DMS53 treated with DMSO at 0.1 percent for 48 hours (cell line): ENCODE measurements around the gene CHSY1.
"Not testable (repeated sequence)": the region's sequence is repeated elsewhere in the genome, so short reads cannot be mapped to it uniquely, and the experiment has no call there.

ENCODE experiments used
- DNase-seq: peaks from one replicate; lab custom pipeline; 2025; ENCODE audit not compliant: unreplicated experiment; lab: John Stamatoyannopoulos, UW

CHSY1 gene

GRCh38 chr15:101138086-101138660, 113.7 kb downstream of the CHSY1 start:
- no peak for DNase-seq

GRCh38 chr15:101137312-101137940, 114.4 kb downstream of the CHSY1 start:
- DNase-seq: no peak

DNA sequence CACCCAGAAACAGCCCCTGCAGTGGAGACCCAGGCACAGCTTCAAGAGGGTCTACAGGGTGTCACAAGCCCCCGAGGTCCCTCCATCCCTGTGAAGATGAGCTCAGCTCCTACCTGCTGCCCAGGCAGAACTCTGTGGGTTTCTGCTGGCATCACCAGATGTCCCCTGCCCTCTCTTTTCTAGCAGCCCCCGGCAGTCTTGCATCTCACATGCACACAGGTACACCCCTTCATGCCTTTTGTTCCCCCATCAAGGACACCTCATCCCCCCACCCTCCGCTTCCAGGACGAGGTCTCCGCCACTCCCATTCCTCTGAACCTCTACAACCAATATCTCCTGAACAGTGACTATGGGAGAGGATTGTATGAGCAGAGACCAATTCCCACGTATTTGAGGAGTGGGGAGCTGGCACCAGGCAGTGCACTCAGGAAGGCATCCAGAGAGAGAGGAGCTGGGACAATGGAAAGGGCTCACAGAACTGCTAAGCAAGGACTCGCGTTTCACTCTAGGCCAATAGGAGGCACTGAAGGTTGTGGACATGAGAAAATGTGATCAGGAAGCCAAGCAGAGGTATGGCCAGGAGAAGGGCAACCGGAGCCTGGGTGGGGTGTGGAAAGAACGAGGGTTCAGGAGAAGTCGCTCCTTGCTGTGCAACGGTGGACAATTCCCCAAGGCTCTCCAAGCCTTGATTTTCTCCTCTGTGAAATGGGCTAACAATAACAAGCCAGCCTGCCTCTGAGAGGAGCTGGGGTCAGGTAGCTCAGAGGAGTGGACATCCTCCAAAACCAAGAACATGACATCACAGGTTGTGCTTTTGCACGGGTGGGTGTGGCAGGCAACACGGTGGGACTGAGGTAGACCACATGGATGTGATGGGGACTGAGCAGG, 115.2 kb downstream of the CHSY1 start:
- DNase-seq: no peak

- DNase-seq: no peak
Observed at GRCh38 chr15:101135532-101136166, 116.2 kb downstream of the CHSY1 start.

DNA sequence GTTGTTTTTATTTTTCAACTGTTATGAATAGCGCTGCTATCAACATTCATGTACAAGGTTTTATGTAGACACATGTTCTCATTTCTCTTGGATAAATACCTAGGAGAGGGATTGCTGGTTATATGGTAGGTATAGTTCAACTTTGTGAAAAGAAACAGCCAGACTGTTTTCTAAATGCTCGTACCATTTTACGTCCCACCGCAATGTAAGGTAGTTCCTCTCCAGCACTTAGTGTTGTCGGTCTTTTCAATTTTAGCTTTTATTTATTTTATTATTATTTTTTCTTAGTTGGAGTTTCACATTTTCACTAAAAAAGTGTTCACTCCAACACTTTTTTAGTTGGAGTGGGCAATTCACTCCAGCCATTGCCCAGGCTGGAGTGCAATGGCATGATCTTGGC, 117.1 kb downstream of the CHSY1 start:
- no peak for DNase-seq

- DNase-seq: no peak
Observed at GRCh38 chr15:101133751-101134261, 118.0 kb downstream of the CHSY1 start.

DNA sequence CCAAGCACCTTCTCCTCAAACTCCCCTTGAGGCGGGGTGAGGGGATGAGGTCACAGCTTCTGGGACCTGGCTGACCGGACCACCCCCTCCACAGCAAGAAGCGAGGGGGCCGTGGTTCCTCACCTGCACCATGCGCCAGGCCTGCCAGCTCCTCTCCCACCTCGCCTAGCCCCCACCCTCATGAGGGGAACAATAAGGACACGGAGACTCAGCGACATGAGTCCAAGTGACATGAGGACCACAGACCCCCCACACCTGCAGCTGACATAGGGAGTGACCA, 118.7 kb downstream of the CHSY1 start:
- no peak for DNase-seq

GRCh38 chr15:101132390-101133180, 119.3 kb downstream of the CHSY1 start:
- DNase-seq: no peak

DNA sequence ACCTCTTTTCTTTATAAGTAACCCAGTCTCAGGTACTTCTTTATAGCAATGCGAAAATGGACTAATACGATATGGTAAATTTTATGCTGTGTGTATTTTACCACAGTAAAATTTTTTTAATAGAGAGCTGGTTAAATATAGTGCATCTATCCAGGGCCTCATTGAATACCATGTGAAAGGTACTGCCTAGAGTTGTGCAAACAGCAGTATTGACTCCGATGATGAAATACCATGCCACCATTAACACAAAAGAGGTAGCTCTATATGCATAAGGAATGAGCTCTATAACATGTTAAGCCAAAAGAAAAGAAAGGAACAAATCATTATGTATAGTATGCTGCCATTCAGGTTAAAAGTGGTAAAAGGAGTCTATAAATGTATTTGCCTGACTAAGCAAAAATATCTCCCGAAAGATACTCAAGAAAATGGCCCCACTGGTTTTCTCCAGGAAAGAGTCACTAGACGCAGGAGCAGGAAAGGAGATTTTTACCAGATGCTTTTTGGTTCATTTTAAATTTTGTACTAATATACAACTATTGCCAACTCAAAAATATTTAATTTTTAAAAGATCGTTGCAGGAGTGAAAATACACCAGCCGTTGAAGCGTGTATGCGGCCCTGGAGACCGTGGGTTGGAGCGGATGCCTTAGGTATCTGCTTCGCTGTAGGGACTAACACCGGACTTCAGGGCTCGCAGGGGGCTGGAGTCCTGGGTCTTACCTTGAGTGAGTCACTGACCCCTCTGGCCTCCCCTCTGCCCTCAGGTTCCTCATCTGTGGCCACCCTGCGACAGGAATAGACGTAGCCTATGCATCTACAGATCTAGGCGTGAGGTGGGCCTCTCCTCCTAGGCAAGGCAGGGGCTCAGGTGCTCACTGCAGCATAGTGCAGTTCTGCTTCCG, 120.1 kb downstream of the CHSY1 start:
- no peak for DNase-seq

DNA sequence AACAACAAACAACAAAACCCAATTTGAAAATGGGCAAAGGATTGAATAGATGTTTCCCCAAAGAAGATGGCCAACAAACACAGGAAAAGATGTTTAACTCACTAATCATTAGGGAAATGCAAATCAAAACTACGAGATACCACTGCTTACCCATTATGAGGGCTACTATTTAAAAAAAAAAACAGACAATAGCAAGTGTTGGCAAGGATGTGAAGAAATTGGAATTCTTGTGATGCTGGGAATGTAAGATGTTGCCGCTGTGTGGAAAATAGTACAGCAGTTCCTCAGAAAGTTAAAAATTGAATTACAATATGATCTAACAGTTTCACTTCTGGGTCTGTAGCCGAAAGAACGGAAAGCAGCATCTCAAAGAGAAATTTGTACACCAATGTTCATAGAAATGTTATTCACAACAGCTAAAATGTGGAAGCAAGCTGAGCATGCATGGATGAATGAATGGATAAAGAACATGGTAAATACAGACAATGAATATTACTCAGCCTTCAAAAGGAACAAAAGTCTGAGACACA, 121.9 kb downstream of the CHSY1 start:
- DNase-seq: no peak

DNA sequence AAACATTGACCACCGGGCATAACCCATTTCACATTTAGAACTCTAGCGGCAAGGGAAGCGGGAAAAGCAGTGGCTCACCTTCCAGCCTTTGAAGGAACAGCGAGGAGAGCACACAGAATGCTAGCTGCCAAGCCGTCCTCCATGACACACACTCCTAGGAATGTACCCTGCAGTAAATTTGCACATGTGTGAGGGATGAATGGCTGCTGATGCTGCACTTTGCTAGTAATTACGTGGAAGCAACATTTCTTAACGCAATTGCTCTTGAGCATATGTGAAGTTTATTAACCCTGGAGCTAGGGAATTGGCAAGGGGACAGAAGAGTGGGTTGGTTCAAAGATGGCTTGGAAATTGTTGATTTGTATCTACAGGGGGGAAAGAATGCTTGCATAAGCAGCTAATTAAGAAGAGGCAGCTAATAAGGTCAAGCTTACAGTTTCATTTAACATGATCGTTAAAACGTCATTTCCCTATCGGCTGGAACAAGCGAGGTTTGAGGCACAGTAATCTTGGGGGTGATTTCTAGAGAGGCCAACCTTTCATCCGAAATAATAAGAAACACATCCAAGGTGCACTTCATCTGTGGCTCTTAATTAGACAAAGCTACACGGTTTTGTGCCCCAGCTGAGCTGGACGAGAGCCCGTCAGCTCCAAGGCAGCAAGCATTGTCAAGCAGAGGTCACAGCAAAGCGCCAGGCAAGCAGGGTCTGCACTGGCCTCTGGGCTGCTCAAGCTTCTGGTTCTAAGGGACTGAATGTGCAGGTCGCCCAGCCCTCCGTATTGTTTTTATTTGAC, 123.4 kb downstream of the CHSY1 start:
- no peak for DNase-seq

- DNase-seq: no peak
Observed at GRCh38 chr15:101127506-101128076, 124.3 kb downstream of the CHSY1 start.

DNA sequence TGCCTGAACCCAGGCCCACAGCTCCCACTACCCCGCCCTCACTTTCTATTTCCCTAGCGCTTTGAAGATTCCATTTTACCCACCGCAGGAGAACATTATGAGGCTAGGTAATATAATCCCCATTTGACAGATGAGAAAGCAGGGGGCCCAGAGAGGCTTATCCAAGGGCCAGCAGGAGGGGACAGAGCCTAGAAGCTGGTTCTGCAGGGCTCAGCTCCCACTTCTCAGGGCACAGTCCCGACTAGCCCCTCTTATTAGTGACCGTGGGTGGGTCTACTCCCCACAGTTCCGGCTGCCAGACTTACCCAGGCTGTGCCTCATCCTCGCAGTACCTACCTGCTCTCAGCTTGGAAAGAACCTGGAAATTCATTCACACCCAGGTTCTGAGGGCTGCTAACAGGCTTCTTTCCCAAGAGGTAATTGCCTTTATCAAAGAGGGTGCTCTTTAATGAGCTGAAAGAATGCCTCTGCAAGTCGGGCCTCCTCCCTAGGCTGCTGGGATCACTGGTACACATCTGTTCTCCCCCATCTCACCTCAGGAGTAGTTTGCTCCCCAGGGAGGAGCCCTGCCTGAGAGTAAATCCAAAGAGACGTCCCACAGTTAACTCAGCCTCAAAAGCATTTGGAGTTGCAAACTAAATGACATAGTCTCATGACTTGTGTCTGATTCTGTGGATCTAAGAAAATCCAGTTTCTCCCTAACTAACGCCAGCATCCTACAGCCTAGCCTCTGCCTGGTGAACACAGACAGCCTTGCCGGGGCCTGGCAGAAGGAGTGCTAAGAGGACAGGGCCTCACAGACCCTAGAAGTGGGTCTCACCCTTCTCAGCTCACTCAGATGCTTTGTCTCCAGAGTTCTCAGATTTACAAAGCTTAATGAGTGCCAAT, 125.0 kb downstream of the CHSY1 start:
- DNase-seq: no peak

- DNase-seq: not testable (repeated sequence)
Observed at GRCh38 chr15:101125881-101126428, 125.9 kb downstream of the CHSY1 start.
